CD14-positive monocyte (primary cell): ENCODE data around the gene SRD5A1. TPM values are rescaled to one million over a fixed set of nuclear protein-coding genes. Genes with fewer than 3 reads are reported as not detected.

Experiments used
- DNase-seq, 3 donors: peaks; one replicate each; pipeline ENCODE4 v3.0.0-alpha.2; 2011 to 2022
- H2AFZ ChIP-seq: 2 replicates; pipeline ENCODE4 v1.6.0; 2012; ENCODE audit warnings: mild to moderate bottlenecking, low read depth, low read length, inconsistent platforms; ENCODE audit not compliant: insufficient read depth, poor library complexity, severe bottlenecking
- H3K27ac ChIP-seq, 2 donors: 1 replicate in 1 of 2; 2 replicates in 1 of 2; pipeline ENCODE4 v1.5.1; 2012 to 2013; ENCODE audit warnings: low read length in 2 of 2, control low read depth in 1 of 2, inconsistent platforms in 1 of 2, low read depth in 1 of 2, mild to moderate bottlenecking in 1 of 2
- H3K27me3 ChIP-seq, 2 donors: one replicate each; pipeline versions ENCODE4 v1.6.0 to v1.6.1; 2011 to 2013; ENCODE audit warnings: low read length in 2 of 2; ENCODE audit not compliant: control insufficient read depth in 2 of 2, insufficient read depth in 2 of 2
- H3K36me3 ChIP-seq, 2 donors: replicated peaks in 1 of 2; 1 replicate in 1 of 2; 2 replicates in 1 of 2; pipeline versions ENCODE4 v1.5.1 to v1.6.1; 2012 to 2013; ENCODE audit warnings: low read length in 2 of 2, control low read depth in 1 of 2, inconsistent platforms in 1 of 2, mild to moderate bottlenecking in 1 of 2; ENCODE audit not compliant: insufficient read depth in 2 of 2, control insufficient read depth in 1 of 2
- H3K4me1 ChIP-seq, 2 donors: 1 replicate in 1 of 2; 2 replicates in 1 of 2; pipeline versions ENCODE4 v1.5.1 to v1.6.1; 2012 to 2013; ENCODE audit warnings: low read length in 2 of 2, control low read depth in 1 of 2, inconsistent platforms in 1 of 2, mild to moderate bottlenecking in 1 of 2, moderate library complexity in 1 of 2; ENCODE audit not compliant: insufficient read depth in 2 of 2, control insufficient read depth in 1 of 2
- H3K4me2 ChIP-seq: replicated peaks from 2 replicates; pipeline ENCODE3; 2012; ENCODE audit warnings: low read length, moderate library complexity, mild to moderate bottlenecking; ENCODE audit not compliant: poor library complexity, severe bottlenecking; ENCODE audit errors: extremely low read depth
- H3K4me3 ChIP-seq, 3 experiments: fragments of 200-600 bp in 1 of 3; sonication (generic) in 1 of 3; replicated peaks in 1 of 3; 1 replicate in 2 of 3; 2 replicates in 1 of 3; pipeline ENCODE4 v1.5.1; 2011 to 2013; ENCODE audit warnings: low read length in 3 of 3, mild to moderate bottlenecking in 3 of 3, control low read depth in 2 of 3, low read depth in 2 of 3, inconsistent platforms in 1 of 3, moderate library complexity in 1 of 3
- H3K79me2 ChIP-seq: 2 replicates; pipeline ENCODE4 v1.6.0; 2012; ENCODE audit warnings: mild to moderate bottlenecking, control low read depth, inconsistent platforms, low read length, moderate library complexity; ENCODE audit not compliant: insufficient read depth
- H3K9ac ChIP-seq: 2 replicates; pipeline ENCODE4 v1.6.0; 2017; ENCODE audit warnings: low read length, mild to moderate bottlenecking; ENCODE audit not compliant: insufficient read depth, poor library complexity, severe bottlenecking
- H3K9me3 ChIP-seq, 2 donors: replicated peaks in 1 of 2; 1 replicate in 1 of 2; 2 replicates in 1 of 2; pipeline versions ENCODE4 v1.5.1 to v1.6.1; 2012 to 2013; ENCODE audit warnings: low read length in 2 of 2, control low read depth in 1 of 2; ENCODE audit not compliant: control insufficient read depth in 1 of 2, insufficient read depth in 1 of 2
- H4K20me1 ChIP-seq: 2 replicates; pipeline ENCODE4 v1.6.0; 2012; ENCODE audit warnings: mild to moderate bottlenecking, low read length, control low read depth, moderate library complexity; ENCODE audit not compliant: insufficient read depth
- H3K27ac Mint-ChIP-seq, 7 donors: one replicate each; pipeline ENCODE4 v1.8.0; 2020; ENCODE audit warnings: mild to moderate bottlenecking in 7 of 7, mixed read lengths in 7 of 7, moderate library complexity in 6 of 7, inconsistent platforms in 2 of 7
- H3K27me3 Mint-ChIP-seq, 3 donors: one replicate each; pipeline ENCODE4 v1.8.0; 2021 to 2022; ENCODE audit warnings: low read depth in 3 of 3, mild to moderate bottlenecking in 3 of 3, mixed read lengths in 3 of 3, moderate library complexity in 3 of 3, inconsistent platforms in 1 of 3
- H3K36me3 Mint-ChIP-seq, 2 donors: one replicate each; pipeline ENCODE4 v1.8.0; 2020; ENCODE audit warnings: mixed read lengths in 2 of 2, inconsistent platforms in 1 of 2, mild to moderate bottlenecking in 1 of 2
- H3K4me1 Mint-ChIP-seq: one replicate; pipeline ENCODE4 v1.8.0; 2020; ENCODE audit warnings: mild to moderate bottlenecking, mixed read lengths
- H3K4me3 Mint-ChIP-seq, 2 donors: one replicate each; pipeline ENCODE4 v1.8.0; 2020; ENCODE audit warnings: mild to moderate bottlenecking in 2 of 2, mixed read lengths in 2 of 2, moderate library complexity in 1 of 2
- H3K9me3 Mint-ChIP-seq, 7 donors: one replicate each; pipeline ENCODE4 v1.8.0; 2020 to 2022; ENCODE audit warnings: mixed read lengths in 7 of 7, mild to moderate bottlenecking in 6 of 7, moderate library complexity in 6 of 7, inconsistent platforms in 2 of 7
- WGBS: methylation state at CpG from one replicate; pipeline ENCODE4 v1.1.5; 2013; ENCODE audit warnings: missing lambda C conversion rate; ENCODE audit not compliant: insufficient coverage; 5-methylcytosine and 5-hydroxymethylcytosine counted together
- intact Hi-C, 2 donors: fragments of 100-400 bp; cut with micrococcal nuclease; formaldehyde crosslinking; loops; one replicate each; pipeline versions ENCODE4 v1.15.0 to v1.15.1; 2023
- polyA plus RNA-seq, 3 donors: library from polyadenylated mRNA; depleted of rRNA in 1 of 3; unstranded in 2 of 3; stranded (reverse) in 1 of 3; fragments of 300-500 nt in 2 of 3; fragments of >200 nt in 1 of 3; fragmentation: Illumina TruSeq in 2 of 3; gene quantifications; 1 replicate in 2 of 3; 2 replicates in 1 of 3; pipeline ENCODE4 v1.2.3, GENCODE V29; 2012 to 2021
- TF ChIP-seq, protein P1 (sequence below): fragments of 200-600 bp; IDR thresholded peaks from one replicate; pipeline ENCODE4 v1.8.0; 2022; ENCODE audit warnings: antibody characterized with exemption, mild to moderate bottlenecking

SRD5A1 gene
- polyA plus RNA-seq, 3 donors = 21.2 to 34.7 (median 26.0) TPM

GRCh38 chr5:6719417-6719816 lies 86.2 kb downstream of the SRD5A1 start:
- Histone ChIP-seq H3K9ac (no peak overlapping the region), H3K9me3 (no peaks in the 10 kb centered on the region), H3K36me3 (peaks cover 2 to 16% of the 10 kb centered on the region in 2 donors), H3K79me2 (peaks cover 99% of the 10 kb centered on the region), H3K4me2 (no peak overlapping the region), H3K4me1 (peaks cover 63 to 69% of the 10 kb centered on the region in 2 donors), H3K4me3 (no peak overlapping the region), H2AFZ (no peak overlapping the region), H4K20me1 (peaks cover 93% of the 10 kb centered on the region), H3K27me3 (no peaks in the 10 kb centered on the region), H3K27ac (no peak overlapping the region)
- Mint-ChIP-seq H3K9me3 (no peaks in the 10 kb centered on the region), H3K27ac (peak overlapping the region in 1 of 7 donors; percentile 14), H3K4me3 (no peak overlapping the region), H3K36me3 (peaks cover 30 to 43% of the 10 kb centered on the region in 2 donors), H3K27me3 (no peaks in the 10 kb centered on the region), H3K4me1 (peaks cover 89% of the 10 kb centered on the region)
- TF ChIP-seq, protein P1, sequence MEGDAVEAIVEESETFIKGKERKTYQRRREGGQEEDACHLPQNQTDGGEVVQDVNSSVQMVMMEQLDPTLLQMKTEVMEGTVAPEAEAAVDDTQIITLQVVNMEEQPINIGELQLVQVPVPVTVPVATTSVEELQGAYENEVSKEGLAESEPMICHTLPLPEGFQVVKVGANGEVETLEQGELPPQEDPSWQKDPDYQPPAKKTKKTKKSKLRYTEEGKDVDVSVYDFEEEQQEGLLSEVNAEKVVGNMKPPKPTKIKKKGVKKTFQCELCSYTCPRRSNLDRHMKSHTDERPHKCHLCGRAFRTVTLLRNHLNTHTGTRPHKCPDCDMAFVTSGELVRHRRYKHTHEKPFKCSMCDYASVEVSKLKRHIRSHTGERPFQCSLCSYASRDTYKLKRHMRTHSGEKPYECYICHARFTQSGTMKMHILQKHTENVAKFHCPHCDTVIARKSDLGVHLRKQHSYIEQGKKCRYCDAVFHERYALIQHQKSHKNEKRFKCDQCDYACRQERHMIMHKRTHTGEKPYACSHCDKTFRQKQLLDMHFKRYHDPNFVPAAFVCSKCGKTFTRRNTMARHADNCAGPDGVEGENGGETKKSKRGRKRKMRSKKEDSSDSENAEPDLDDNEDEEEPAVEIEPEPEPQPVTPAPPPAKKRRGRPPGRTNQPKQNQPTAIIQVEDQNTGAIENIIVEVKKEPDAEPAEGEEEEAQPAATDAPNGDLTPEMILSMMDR = no peak
- intact Hi-C loops = no loop called here
- DNase-seq = no peak
- WGBS = 89% methylated on average over 4 of the region's 5 CpGs

GRCh38 chr5:6719896-6720560 lies 86.8 kb downstream of the SRD5A1 start:
- no peaks in the 10 kb centered on the region for H3K9me3 ChIP-seq
- peaks cover 94% of the 10 kb centered on the region for H4K20me1 ChIP-seq
- DNase-seq = no peak
- TF ChIP-seq, protein P1 = no peak
- no peak overlapping the region for H3K4me3 Mint-ChIP-seq
- no peak overlapping the region for H3K4me3 ChIP-seq
- H2AFZ ChIP-seq = no peak overlapping the region
- no peaks in the 10 kb centered on the region for H3K27me3 ChIP-seq
- H3K4me2 ChIP-seq = no peak overlapping the region
- peaks cover 35 to 48% of the 10 kb centered on the region in 2 donors for H3K36me3 Mint-ChIP-seq
- H3K4me1 Mint-ChIP-seq = peaks cover 85% of the 10 kb centered on the region
- peaks cover 99% of the 10 kb centered on the region for H3K79me2 ChIP-seq
- no peaks in the 10 kb centered on the region for H3K27me3 Mint-ChIP-seq
- H3K27ac Mint-ChIP-seq = peak overlapping the region in 3 of 7 donors; percentile 20 to 41 (median 27)
- peaks cover 2 to 20% of the 10 kb centered on the region in 2 donors for H3K36me3 ChIP-seq
- no peak overlapping the region for H3K9ac ChIP-seq
- 88% methylated on average over 2 of the region's 5 CpGs for WGBS
- peaks cover 59 to 65% of the 10 kb centered on the region in 2 donors for H3K4me1 ChIP-seq
- H3K27ac ChIP-seq = no peak overlapping the region
- intact Hi-C loops = no loop called here
- H3K9me3 Mint-ChIP-seq = no peaks in the 10 kb centered on the region
